Suprapubic skin (tissue), 4 donors: ENCODE data around the gene SLC25A29. TPM values are rescaled to one million over a fixed set of nuclear protein-coding genes. Genes with fewer than 3 reads are reported as not detected.

Source experiments
- DNase-seq, 2 donors: peaks; one replicate each; pipeline ENCODE4 v3.0.0-alpha.2; 2019; ENCODE audit warnings: low spot score in 2 of 2
- H3K27ac ChIP-seq: fragments of 200-600 bp; sonication (generic); one replicate; pipeline ENCODE4 v1.5.1; 2019
- H3K27me3 ChIP-seq: fragments of 200-600 bp; sonication (generic); one replicate; pipeline ENCODE4 v1.5.1; 2019
- H3K36me3 ChIP-seq: fragments of 200-600 bp; sonication (generic); one replicate; pipeline ENCODE4 v1.5.1; 2019
- H3K4me1 ChIP-seq: fragments of 200-600 bp; sonication (generic); one replicate; pipeline ENCODE4 v1.5.1; 2019
- H3K4me3 ChIP-seq: fragments of 200-600 bp; sonication (generic); one replicate; pipeline ENCODE4 v1.5.1; 2019; ENCODE audit warnings: mild to moderate bottlenecking
- H3K9me3 ChIP-seq: fragments of 200-600 bp; sonication (generic); one replicate; pipeline ENCODE4 v1.5.1; 2019
- EP300 ChIP-seq: sonication (generic); formaldehyde crosslinking; IDR thresholded peaks from one replicate; pipeline ENCODE4 v1.6.1; 2017; ENCODE audit warnings: antibody characterized with exemption
- POLR2A ChIP-seq, 2 donors: fragments of 450-650 bp; IDR thresholded peaks; one replicate each; pipeline ENCODE4 v1.6.1; 2017; ENCODE audit warnings: antibody characterized with exemption in 2 of 2, mild to moderate bottlenecking in 2 of 2, moderate library complexity in 2 of 2
- POLR2AphosphoS5 ChIP-seq, 3 donors: sonication (generic); formaldehyde crosslinking; IDR thresholded peaks; one replicate each; pipeline ENCODE4 v1.6.1; 2017; ENCODE audit warnings: antibody characterized with exemption in 3 of 3
- WGBS: methylation state at CpG from one replicate; pipeline ENCODE4 v1.1.5; 2018; 5-methylcytosine and 5-hydroxymethylcytosine counted together
- total RNA-seq, 4 donors: library from RNA; depleted of rRNA; stranded (reverse); fragments of >200 nt; gene quantifications; one replicate each; pipeline ENCODE4 v1.1.0, GENCODE V29; 2016
- TF ChIP-seq, protein P1 (sequence below), 2 donors: fragments of 200-600 bp in 1 of 2; fragments of 450-650 bp in 1 of 2; sonication (generic) in 1 of 2; IDR thresholded peaks; one replicate each; pipeline ENCODE4 v1.5.1; 2016 to 2019; ENCODE audit warnings: antibody characterized with exemption in 2 of 2, mild to moderate bottlenecking in 1 of 2, moderate library complexity in 1 of 2

Gene SLC25A29
- total RNA-seq, 4 donors from 2014 or later, result 88.1 to 254 (median 120) TPM

DNA sequence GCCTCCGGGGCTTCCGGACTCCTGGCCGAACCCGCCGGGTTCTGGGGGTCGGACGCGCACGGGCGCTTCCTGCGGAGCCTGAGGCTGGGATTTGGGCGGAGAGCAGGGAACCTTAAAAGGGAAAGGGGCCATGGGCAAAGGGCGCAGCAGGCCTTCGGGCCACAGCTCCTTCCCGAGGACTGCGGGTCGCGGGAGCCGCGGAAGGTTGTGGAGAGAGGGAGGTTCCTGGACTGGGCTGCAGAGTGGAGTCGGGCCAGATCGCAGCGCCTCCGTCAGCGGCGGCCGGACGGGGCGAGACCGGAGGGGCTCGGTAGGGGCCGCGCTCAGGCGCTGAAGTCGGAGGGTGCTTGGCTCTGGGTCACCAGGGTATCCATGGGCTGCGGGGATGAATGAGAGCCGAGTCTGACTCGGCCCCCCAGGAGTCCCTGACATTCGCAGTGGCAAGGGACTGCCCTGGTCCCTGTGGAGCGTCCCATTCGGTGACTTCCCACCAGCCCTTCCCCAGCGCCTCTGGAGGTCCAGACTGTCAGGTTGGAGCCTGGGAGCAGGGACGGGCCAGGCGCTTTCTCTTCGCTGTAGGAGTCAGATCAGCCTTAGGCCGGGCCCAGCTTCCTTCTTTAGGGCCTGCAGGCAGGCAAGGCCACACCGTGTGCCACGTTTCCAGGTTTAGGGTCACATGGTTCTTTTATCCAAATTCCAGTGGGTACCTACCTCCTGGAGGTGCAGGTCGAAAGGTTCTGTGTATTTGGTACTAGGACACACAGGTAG is 938 bp upstream of the SLC25A29 start:
- Histone ChIP-seq H3K36me3 (no peaks in the 10 kb centered on the region), H3K4me1 (peaks cover 55% of the 10 kb centered on the region), H3K27ac (peak overlapping the region; percentile 89), H3K27me3 (no peaks in the 10 kb centered on the region), H3K4me3 (peak overlapping the region; percentile 94), H3K9me3 (no peaks in the 10 kb centered on the region)
- no peak for DNase-seq
- TF ChIP-seq POLR2AphosphoS5 (IDR thresholded peaks at IDR 0.05) (no peak), POLR2A (IDR thresholded peaks at IDR 0.05) (no peak), EP300 (no peak)
- WGBS, result 15% methylated on average over 29 of the region's 49 CpGs

DNA sequence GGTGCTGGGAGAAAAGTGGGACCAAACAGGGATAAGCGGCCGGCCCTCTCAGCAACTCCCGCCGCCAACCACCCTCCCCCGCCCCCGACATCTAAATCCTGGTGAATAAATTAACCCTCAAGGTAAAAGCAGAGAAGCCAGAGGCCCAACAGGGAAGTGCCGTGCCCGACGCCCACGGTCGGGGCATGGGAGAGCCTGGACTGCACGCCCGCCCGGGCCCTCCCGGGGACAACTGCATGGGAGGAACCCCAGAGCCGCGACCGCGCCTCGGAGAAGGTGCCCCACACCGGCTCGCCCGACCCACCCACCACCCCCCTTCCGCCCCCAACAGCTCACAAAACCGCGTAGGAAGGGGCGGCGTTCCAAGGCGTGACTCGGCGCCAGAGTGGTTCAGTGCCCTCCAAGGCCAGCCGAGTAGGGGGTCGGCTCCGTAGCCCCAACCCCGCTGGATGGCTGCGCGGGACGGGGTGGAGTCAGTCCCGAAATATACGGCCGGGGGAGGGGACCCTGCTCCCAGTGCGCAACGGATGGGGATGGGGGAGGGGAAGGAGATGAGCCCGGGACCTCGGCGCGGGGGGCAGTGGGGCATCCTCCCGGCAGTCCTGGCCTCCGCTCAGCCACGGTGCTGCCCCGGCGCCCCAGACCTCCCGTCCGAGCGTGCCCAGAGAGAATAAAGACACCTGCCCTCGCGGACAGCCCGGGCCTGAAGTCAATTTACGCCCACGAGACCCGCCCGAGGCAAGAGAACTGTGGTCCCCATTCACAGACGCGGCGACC is 732 bp downstream of the SLC25A29 start:
- Histone ChIP-seq H3K9me3 (no peaks in the 10 kb centered on the region), H3K27ac (peak overlapping the region; percentile 89), H3K4me3 (peak overlapping the region; percentile 94), H3K4me1 (peaks cover 59% of the 10 kb centered on the region), H3K36me3 (no peaks in the 10 kb centered on the region), H3K27me3 (no peaks in the 10 kb centered on the region)
- no peak for DNase-seq
- TF ChIP-seq, protein P1, sequence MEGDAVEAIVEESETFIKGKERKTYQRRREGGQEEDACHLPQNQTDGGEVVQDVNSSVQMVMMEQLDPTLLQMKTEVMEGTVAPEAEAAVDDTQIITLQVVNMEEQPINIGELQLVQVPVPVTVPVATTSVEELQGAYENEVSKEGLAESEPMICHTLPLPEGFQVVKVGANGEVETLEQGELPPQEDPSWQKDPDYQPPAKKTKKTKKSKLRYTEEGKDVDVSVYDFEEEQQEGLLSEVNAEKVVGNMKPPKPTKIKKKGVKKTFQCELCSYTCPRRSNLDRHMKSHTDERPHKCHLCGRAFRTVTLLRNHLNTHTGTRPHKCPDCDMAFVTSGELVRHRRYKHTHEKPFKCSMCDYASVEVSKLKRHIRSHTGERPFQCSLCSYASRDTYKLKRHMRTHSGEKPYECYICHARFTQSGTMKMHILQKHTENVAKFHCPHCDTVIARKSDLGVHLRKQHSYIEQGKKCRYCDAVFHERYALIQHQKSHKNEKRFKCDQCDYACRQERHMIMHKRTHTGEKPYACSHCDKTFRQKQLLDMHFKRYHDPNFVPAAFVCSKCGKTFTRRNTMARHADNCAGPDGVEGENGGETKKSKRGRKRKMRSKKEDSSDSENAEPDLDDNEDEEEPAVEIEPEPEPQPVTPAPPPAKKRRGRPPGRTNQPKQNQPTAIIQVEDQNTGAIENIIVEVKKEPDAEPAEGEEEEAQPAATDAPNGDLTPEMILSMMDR (IDR thresholded peaks at IDR 0.05), result no peak
- TF ChIP-seq POLR2AphosphoS5 (IDR thresholded peaks at IDR 0.05) (no peak), EP300 (no peak), POLR2A (IDR thresholded peaks at IDR 0.05) (no peak)
- 0% methylated on average over 12 of the region's 65 CpGs for WGBS

DNA sequence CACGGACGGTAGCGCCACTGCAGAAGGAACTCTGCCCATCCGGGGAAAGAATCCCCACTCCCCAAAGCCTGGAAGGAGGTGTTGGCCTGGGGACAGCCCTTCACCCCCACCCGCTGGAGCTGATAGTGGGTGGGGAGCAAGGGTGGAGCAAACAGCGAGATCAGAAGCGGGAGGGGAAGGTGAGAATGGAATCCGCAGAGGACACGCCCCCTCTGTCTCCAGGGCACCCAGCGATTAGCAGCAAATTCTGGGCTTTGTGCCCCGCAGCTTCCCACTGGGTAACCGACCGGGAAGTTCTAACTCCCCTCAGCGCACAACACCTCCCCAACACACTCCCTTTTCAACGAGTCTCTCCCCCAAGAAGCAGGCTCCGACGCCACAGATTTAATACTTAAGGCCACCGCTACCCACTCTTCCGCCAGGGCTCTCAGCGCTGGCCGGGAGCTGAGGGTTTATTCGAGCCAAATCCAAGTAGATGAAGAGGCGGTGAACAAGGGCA is 1.4 kb downstream of the SLC25A29 start:
- H3K4me1 ChIP-seq, result peaks cover 59% of the 10 kb centered on the region
- no peaks in the 10 kb centered on the region for H3K27me3 ChIP-seq
- H3K36me3 ChIP-seq, result no peaks in the 10 kb centered on the region
- TF ChIP-seq POLR2A (IDR thresholded peaks at IDR 0.05), result no peak
- peak overlapping the region; percentile 94 for H3K4me3 ChIP-seq
- DNase-seq, result no peak
- H3K27ac ChIP-seq, result peak overlapping the region; percentile 89
- WGBS, result 5% methylated on average over 12 of the region's 23 CpGs
- no peaks in the 10 kb centered on the region for H3K9me3 ChIP-seq

DNA sequence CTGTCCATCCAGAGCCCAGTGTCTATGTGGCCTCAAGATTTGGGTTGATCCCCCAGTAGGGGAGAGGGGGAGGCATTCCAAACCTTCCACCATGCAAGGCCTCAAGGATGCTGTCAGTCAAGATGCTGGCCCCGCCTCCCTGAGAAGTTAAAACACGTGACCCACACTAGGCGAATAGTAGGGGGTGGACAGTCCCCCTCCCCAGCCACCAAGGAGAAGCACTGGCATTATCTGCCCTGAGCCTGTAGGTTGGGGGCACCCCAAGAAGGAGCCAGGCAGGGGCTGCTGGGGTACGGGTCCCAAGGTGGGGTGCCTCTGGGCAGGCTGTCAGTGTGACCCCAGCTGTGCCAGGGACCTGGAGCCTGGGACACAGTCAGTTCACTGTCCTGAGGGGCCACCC is 2.3 kb downstream of the SLC25A29 start:
- no peak for DNase-seq
- Histone ChIP-seq H3K36me3 (peaks cover under 1% of the 10 kb centered on the region), H3K4me3 (peak overlapping the region; percentile 94), H3K27me3 (no peaks in the 10 kb centered on the region), H3K27ac (peak overlapping the region; percentile 89), H3K9me3 (no peaks in the 10 kb centered on the region), H3K4me1 (peaks cover 55% of the 10 kb centered on the region)
- TF ChIP-seq POLR2AphosphoS5 (IDR thresholded peaks at IDR 0.05), result no peak
- no peak for TF ChIP-seq EP300
- TF ChIP-seq, protein P1 (IDR thresholded peaks at IDR 0.05), result no peak
- no peak for TF ChIP-seq POLR2A (IDR thresholded peaks at IDR 0.05)
- WGBS, result no CpG with 5 or more reads among the region's 4 CpGs

DNA sequence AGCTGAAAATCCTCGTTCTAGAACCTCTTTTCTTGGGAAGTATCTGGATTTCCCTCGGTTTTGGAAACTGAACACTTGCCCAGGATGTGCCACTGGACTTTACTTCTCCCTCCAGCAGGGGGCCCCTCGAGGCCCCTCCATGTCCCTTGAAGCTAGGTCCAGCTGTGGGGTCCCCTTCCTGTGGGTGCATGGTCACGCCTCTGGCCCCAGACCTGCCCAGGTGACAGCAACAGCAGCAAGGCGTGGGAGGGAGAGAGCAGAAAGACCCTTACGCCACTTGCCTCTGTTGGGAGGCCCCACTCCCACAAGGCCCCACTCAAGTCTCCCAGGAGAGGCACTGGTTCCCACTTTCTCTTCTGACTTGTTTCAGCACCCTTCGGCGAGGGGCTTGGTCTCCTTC is 3.1 kb downstream of the SLC25A29 start:
- no peaks in the 10 kb centered on the region for H3K9me3 ChIP-seq
- 66% methylated on average over 8 of the region's 8 CpGs for WGBS
- no peaks in the 10 kb centered on the region for H3K27me3 ChIP-seq
- no peak for DNase-seq
- H3K4me3 ChIP-seq, result no peak overlapping the region
- peaks cover 3% of the 10 kb centered on the region for H3K36me3 ChIP-seq
- TF ChIP-seq EP300 (no peak), POLR2AphosphoS5 (IDR thresholded peaks at IDR 0.05) (no peak), POLR2A (IDR thresholded peaks at IDR 0.05) (no peak)
- TF ChIP-seq, protein P1 (IDR thresholded peaks at IDR 0.05), result peak in 1 of 2 donors; percentile 32
- peak overlapping the region; percentile 74 for H3K27ac ChIP-seq
- H3K4me1 ChIP-seq, result peaks cover 52% of the 10 kb centered on the region

DNA sequence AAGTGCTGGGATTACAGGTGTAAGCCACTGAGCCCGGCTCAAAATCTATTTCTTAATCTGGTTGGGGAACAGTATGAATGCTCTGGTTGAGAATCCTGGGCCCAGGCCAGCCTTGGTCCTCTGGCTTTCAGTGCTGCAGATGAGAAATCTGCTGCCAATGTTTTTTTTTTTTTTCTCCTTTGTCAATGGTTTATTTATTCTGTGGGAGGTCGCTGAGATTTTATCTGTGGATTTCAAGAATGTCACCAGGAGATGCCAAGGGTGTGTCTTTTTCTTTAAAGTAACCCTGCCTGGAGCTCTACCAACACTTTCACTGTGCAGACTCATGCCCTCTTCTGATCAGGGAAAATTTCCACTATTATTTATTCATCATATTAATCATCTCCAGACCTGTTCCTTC is 3.6 kb downstream of the SLC25A29 start:
- H3K36me3 ChIP-seq, result peaks cover 3% of the 10 kb centered on the region
- no peaks in the 10 kb centered on the region for H3K27me3 ChIP-seq
- no peak for TF ChIP-seq EP300
- TF ChIP-seq, protein P1 (IDR thresholded peaks at IDR 0.05), result no peak
- TF ChIP-seq POLR2A (IDR thresholded peaks at IDR 0.05), result no peak
- no peak for TF ChIP-seq POLR2AphosphoS5 (IDR thresholded peaks at IDR 0.05)
- H3K27ac ChIP-seq, result peak overlapping the region; percentile 74
- DNase-seq, result no peak
- no peak overlapping the region for H3K4me3 ChIP-seq
- WGBS, result 26% methylated on average over 2 of the region's 2 CpGs
- no peaks in the 10 kb centered on the region for H3K9me3 ChIP-seq
- peaks cover 52% of the 10 kb centered on the region for H3K4me1 ChIP-seq
